Measurements from ENCODE around the gene CBFA2T2.
"Not testable (repeated sequence)": the region's sequence is repeated elsewhere in the genome, so short reads cannot be mapped to it uniquely, and the experiment has no call there.

The CBFA2T2 gene

GRCh38 chr20:33612001-33612400 is 122.1 kb downstream of the CBFA2T2 start:
- in situ Hi-C loops (cut with HindIII; ENCODE audit: low sequenced_read_pairs): no loop called here

GRCh38 chr20:33621717-33622400 is 132.0 kb downstream of the CBFA2T2 start:
- in situ Hi-C loops (cut with HindIII; ENCODE audit: low sequenced_read_pairs): no loop called here

DNA sequence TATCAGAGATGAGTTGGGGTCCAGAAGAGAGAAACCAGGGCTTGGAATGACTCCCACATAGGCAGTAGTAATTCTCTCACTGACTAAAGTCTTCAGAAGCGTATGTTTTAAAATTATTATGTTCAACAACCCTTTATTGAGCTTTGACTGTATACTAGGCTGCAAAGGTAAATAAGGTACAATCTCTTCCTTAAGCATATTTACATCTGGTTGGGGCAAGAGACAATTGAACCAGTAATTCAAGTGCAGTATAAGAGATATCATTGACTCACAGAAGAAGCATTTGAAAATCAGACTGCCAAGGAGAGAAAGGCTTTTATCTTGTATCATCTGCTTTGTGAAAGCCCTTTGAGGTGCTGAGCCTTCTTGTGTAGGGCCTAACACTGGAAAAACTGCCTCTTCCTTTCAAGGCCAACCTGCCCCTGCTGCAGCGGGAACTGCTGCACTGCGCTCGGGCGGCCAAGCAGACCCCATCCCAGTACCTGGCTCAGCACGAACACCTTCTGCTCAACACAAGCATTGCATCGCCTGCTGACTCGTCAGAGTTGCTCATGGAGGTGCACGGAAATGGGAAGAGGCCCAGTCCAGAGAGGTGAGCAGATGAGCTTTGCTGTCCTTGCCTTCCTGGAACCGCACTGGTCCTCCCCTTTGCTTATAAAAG is 132.9 kb downstream of the CBFA2T2 start:
- in situ Hi-C loops (cut with HindIII; ENCODE audit: low sequenced_read_pairs): no loop called here

DNA sequence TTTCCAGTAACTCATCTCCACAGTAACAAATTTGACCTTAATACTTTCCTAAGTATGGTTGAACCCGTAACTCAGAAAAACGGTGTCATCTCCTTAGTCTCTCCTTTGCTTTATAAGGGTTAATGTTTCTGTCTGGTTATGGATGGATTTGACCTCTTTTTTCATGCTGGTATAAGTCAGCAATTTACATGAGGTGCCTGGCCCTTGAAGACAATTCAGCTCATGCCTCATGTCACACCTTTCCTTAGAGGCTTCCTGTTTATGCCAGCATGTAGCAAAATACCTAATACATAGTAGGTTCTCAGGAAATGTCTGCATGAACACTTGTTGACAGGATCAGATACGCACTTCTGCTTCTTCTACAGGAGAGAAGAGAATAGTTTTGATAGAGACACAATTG is 134.5 kb downstream of the CBFA2T2 start:
- in situ Hi-C loops (cut with HindIII; ENCODE audit: low sequenced_read_pairs): no loop called here

- in situ Hi-C loops (cut with HindIII; ENCODE audit: low sequenced_read_pairs): no loop called here
Observed at GRCh38 chr20:33626190-33626589, 136.3 kb downstream of the CBFA2T2 start.

- in situ Hi-C loops (cut with HindIII; ENCODE audit: low sequenced_read_pairs): no loop called here
Observed at GRCh38 chr20:33627577-33628216, 137.8 kb downstream of the CBFA2T2 start.

GRCh38 chr20:33629533-33629932 is 139.6 kb downstream of the CBFA2T2 start:
- in situ Hi-C loops (cut with HindIII; ENCODE audit: low sequenced_read_pairs): no loop called here

DNA sequence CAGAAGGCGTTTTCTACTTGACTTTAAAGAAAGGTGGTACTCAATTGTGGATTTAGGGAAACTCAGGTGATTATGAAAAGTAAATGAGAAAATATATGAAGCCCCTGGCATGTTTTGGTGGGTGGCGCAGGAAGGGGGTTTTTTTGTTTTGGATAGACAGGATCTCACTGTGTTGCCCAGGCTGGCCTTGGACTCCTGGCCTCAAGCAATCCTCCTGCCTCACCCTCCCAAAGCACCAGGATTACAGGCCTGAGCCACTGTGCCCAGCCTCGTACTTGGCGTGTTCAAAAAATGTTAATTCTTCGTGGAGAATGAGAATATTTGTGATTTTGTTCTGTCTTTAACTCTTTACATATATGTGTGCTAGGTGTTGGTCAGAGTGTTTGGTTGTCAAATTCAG is 140.1 kb downstream of the CBFA2T2 start:
- in situ Hi-C loops (cut with HindIII; ENCODE audit: low sequenced_read_pairs): no loop called here

GRCh38 chr20:33630507-33630906 is 140.6 kb downstream of the CBFA2T2 start:
- in situ Hi-C loops (cut with HindIII; ENCODE audit: low sequenced_read_pairs): no loop called here

GRCh38 chr20:33631910-33632309 is 142.0 kb downstream of the CBFA2T2 start:
- in situ Hi-C loops (cut with HindIII; ENCODE audit: low sequenced_read_pairs): not testable (repeated sequence)

- in situ Hi-C loops (cut with HindIII; ENCODE audit: low sequenced_read_pairs): no loop called here
Observed at GRCh38 chr20:33635341-33635740, 145.4 kb downstream of the CBFA2T2 start.

DNA sequence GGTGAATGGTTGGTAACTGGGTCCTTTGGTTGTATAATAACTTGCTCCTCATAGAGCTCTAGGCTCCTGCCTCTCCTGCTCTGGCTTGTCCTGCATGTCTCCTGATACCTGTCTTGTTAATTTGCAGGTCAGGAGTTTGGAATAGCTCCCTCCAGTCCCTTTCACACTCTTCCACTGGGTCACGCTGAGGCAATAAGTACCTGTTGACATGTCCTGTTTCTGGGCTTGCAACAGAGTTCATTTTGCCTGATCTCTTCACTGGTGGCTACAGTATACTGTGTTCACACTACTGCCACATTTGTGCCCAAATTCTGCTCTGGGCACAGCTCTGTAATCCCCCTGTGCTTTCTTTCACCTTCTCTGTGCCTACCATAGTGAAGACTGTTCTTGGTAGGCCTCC is 146.9 kb downstream of the CBFA2T2 start:
- in situ Hi-C loops (cut with HindIII; ENCODE audit: low sequenced_read_pairs): no loop called here

- in situ Hi-C loops (cut with HindIII; ENCODE audit: low sequenced_read_pairs): no loop called here
Observed at GRCh38 chr20:33640287-33640686, 150.4 kb downstream of the CBFA2T2 start.

DNA sequence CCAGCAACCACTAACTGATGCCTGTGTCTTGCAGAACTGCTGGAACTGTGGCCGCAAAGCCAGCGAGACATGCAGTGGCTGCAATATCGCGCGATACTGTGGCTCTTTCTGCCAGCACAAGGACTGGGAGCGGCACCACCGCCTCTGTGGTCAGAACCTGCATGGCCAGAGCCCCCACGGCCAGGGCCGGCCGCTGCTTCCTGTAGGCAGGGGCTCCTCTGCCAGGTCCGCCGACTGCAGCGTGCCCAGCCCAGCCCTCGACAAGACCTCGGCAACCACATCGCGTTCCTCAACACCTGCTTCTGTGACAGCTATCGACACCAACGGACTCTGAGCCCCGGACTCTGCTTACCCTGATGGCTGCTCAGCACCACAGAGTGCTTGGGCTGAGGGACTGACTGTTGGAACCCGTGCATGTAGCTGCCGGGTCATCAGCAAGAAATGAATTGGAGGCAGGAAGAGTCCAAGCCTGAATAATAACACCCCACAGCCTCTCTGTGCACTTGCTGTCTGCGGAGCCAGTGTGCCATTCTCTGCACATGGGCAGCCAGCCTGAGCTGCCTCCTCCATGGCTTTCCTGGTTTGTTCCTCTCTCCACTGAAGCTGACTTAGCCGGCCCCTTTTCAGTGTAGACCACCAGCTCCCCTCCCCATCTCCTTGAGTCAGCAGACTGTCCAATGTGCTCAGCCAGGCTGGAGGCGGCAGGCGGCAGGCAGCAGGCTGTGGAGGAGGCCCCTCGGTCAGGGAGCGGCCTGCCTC is 154.6 kb downstream of the CBFA2T2 start:
- in situ Hi-C loops (cut with HindIII; ENCODE audit: low sequenced_read_pairs): no loop called here

DNA sequence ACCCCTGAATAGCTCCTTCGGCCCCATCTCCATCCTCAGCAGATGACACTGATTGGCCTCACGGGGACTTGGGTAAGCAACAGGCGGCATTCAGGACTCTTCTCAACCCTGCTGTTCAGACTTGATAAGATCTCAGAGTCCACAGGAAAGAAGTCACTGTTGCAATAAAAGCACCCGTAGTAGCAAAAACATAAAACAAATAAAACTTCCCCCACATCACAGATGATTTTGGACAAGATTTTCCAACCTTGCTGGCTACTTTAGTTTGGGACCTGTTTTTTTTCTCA is 155.1 kb downstream of the CBFA2T2 start:
- in situ Hi-C loops (cut with HindIII; ENCODE audit: low sequenced_read_pairs): no loop called here

- in situ Hi-C loops (cut with HindIII; ENCODE audit: low sequenced_read_pairs): no loop called here
Observed at GRCh38 chr20:33645396-33645795, 155.5 kb downstream of the CBFA2T2 start.

- in situ Hi-C loops (cut with HindIII; ENCODE audit: low sequenced_read_pairs): no loop called here
Observed at GRCh38 chr20:33646191-33646590, 156.3 kb downstream of the CBFA2T2 start.

DNA sequence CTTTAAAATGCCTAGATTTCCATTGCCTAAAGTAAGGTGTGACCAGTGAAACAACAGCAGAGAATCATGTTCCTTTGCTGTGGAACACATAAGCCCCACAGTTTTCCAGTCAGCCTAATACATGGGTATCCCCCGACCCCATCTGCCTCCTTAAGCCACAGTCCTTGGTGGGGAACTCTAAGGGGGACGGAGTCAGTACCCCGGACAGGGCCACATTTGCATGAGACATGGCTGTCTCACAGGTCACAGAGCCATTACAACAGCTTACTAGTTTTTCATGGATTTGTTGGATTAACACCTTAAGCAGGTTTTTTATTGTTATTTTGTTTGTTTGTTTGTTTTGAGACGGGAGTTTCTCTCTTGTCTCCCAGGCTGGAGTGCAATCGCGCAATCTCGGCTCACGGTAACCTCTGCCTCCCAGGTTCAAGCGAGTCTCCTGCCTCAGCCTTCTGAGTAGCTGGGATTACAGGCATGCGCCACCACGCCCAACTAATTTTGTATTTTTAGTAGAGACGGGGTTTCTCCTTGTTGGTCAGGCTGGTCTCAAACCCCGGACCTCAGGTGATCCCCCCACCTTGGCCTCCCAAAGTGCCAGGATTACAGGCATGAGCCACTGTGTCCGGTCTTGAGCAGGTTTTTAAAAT is 157.2 kb downstream of the CBFA2T2 start:
- in situ Hi-C loops (cut with HindIII; ENCODE audit: low sequenced_read_pairs): not testable (repeated sequence)

DNA sequence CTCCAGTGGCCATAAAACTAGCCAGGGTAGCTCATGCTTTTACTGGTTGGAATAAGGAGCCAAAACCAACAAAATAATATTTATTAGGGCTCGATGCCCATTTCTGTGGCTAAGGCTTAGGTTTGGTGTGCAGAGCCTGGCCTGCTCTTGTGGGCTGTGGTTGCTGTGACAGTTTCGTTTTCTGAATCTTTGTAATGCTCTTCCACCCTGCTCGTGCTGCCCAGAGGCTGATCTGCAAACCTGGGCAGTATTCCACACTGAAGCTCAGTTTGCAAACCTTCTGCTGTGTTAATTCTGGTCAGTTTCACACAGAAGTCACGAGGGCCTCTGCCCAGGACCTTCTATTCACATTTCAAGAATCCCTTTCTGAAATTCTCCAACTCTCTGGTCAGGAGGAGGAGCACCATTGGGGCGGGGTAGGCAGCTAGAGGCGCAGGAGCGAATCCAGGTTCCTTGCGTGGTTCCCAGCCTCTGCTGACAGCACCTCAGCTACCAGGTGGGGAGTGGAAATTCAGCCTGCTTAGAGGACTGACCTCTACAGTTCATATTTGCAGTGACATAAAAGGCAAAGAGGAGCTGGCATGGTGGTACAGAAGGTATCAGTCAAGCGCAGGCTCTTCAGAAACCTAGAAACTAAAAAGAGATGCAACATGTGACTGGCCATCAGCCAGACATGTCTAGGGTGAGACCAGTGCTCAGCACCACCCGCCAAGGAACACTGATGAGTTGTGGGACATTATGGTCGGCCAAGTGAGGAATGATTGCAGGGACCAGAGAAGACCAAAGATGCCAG is 157.9 kb downstream of the CBFA2T2 start:
- in situ Hi-C loops (cut with HindIII; ENCODE audit: low sequenced_read_pairs): no loop called here

- in situ Hi-C loops (cut with HindIII; ENCODE audit: low sequenced_read_pairs): no loop called here
Observed at GRCh38 chr20:33648396-33649004, 158.6 kb downstream of the CBFA2T2 start.

Data from DLD1 (cell line).